HG03196 (cell line): ENCODE results near the gene OR11L1.

Source experiments
- ATAC-seq: cut with Tn5 transposase; IDR thresholded peaks from one replicate; pipeline ENCODE4 v1.9.1; 2021; ENCODE audit not compliant: unreplicated experiment

OR11L1 gene

DNA sequence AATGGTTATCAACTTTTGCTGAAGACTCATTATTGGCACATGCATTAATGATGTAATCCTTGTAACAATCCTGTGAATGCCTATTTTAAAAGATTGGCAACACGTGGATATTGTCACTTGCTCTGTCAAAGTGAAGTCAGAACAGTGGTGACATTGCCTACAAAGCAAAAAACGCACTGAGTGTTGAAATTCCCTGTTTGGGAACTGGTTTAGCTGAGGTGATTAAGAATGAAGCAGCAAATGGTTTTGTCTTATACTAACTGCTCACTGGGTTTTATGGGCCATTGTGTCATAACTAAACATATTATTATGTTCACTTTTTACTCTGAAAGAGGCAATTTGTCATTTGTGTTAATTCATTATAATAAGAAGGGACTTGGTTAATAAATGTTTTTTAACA, 29.1 kb downstream of the OR11L1 start:
- ATAC-seq: no peak

DNA sequence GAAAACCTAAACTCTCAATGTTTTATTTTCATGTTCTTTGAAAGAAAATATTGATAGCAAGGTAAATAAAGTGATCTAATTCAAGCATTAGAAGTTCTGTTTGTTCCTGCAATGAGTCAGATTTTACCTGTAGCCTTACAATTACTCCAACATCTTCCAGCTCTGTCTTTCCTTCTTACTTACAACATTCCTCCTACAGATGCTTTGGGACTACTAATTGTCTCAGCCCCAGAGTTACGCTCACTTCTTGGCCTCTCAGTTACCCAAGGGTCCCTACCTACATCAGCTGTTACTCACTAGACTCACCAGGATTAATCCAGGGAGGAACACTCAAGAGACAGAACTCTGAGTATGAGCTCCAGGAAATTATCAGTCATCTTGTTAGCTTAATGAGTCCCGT, 44.2 kb downstream of the OR11L1 start:
- ATAC-seq: no peak
